GM18909 (cell line): ENCODE data around the gene TMEM88.
"Not testable (repeated sequence)": the region's sequence is repeated elsewhere in the genome, so short reads cannot be mapped to it uniquely, and the experiment has no call there.

Source experiments
- ATAC-seq: cut with Tn5 transposase; IDR thresholded peaks from one replicate; pipeline ENCODE4 v1.9.1; 2021; ENCODE audit warnings: mild to moderate bottlenecking; ENCODE audit not compliant: unreplicated experiment, poor library complexity

Gene TMEM88

DNA sequence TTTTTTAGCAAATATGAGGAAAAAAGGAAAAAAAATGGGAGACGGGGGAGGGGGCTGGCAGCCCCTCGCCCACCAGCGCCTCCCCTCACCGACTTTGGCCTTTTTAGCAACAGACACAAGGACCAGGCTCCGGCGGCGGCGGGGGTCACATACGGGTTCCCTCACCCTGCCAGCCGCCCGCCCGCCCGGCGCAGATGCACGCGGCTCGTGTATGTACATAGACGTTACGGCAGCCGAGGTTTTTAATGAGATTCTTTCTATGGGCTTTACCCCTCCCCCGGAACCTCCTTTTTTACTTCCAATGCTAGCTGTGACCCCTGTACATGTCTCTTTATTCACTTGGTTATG lies 1.2 kb upstream of the TMEM88 start:
- no peak for ATAC-seq

DNA sequence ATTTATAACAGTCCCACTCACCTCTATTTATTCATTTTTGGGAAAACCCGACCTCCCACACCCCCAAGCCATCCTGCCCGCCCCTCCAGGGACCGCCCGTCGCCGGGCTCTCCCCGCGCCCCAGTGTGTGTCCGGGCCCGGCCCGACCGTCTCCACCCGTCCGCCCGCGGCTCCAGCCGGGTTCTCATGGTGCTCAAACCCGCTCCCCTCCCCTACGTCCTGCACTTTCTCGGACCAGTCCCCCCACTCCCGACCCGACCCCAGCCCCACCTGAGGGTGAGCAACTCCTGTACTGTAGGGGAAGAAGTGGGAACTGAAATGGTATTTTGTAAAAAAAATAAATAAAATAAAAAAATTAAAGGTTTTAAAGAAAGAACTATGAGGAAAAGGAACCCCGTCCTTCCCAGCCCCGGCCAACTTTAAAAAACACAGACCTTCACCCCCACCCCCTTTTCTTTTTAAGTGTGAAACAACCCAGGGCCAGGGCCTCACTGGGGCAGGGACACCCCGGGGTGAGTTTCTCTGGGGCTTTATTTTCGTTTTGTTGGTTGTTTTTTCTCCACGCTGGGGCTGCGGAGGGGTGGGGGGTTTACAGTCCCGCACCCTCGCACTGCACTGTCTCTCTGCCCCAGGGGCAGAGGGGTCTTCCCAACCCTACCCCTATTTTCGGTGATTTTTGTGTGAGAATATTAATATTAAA lies 638 bp upstream of the TMEM88 start:
- no peak for ATAC-seq

DNA sequence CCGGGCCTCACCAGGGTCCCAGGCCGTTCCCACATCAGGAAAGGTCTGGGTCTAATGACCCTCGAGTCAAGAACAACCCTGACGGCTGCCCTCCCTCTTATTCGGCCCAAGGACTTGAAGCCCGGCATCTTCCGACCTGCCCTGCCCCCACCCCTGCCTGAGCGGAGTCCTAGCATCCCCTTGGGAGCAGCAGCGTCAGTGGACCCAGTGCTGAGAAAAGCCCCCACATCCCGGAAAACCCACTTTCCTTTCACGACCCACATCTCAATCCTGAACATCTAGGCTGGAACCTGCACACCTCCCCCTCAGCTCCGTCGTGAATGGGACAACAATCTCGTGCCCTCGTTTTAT lies 769 bp downstream of the TMEM88 start:
- no peak for ATAC-seq

DNA sequence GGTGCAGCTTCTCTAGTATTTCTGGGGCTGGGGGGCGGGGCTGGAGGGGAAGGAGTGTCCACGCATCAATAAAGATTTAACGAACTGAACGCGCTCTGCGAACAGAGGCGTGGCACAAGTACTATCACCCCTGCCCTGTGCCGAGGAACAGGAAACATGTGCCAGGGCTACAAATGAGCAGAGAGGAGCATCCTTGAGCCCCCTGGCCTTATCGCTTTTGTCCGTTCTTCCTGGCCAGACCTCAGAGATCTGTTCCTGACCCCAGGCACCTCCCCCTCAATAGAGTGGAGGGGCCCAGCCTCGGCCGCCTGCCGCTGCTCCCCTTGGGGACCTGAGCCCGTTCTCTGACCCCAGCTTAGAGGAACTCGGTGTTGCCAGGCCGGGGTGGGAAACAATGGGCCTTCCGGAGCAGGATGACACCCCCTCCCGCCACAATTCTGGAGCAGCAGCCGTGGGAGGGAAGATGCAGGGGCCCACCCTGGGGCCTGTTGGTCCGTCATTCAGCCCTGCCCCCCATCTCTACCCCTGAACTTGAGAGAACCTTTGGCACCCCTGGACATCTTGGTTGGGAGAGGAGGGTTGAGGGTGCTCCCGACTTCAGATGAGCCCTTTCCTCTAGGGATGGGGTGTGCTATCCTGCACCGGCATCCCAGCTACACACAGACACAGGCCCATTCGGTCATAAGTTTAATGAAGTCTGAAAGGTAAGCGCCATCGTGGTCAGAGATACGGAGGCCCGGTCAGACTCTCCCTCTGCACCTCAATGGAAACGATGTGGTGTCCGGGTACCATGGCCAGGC lies 1.3 kb downstream of the TMEM88 start:
- ATAC-seq, result no peak

DNA sequence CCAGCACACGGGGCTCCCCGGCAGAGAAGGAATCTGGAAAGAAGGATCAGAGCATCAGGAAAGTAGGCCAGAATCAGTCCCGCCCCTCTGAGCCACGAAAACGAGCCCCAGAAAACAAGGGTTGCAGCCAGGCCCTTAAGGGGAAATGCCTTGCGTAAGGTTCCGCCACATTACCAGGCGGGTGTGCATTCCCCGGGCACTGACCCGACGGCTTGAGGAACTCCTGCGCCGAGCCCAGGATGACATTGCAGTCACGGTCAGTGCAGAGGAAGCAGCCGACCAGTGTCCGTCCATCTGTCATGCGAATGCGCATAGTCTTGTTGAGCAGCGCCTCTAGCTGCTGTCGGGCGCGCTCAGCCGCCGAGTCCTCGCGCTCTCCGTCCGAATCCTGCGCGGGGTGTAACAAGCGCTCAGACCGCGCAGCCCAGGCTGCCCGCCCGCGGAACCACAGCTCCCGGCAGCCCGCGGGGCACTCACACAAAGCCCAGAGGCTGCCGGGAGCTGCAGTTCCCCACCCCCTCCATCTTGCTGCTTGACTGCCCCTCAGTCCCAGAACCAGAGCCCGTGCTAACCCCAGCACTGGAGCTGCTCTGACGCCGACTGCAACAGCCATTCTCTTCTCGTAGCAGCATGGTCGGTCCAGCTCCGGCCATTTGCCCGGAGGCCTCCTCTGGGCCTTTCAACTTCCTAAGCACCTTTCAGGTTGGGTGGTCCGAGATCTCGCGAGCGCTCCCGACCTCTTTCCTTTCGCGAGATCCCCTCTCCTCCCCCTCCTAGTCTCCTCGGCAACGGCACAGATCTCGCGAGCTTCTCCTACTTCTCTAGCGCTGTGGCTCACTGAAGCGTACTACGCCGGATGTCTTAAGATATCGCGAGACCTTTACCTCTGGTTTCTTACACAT lies 2.2 kb downstream of the TMEM88 start, which contains the start of gene NAA38:
Gene NAA38 (minus strand): TSS at position 749 of the 902 bp plus-strand sequence. CDS start 96 bp downstream, at position 653.
- peak; percentile 79 for ATAC-seq

DNA sequence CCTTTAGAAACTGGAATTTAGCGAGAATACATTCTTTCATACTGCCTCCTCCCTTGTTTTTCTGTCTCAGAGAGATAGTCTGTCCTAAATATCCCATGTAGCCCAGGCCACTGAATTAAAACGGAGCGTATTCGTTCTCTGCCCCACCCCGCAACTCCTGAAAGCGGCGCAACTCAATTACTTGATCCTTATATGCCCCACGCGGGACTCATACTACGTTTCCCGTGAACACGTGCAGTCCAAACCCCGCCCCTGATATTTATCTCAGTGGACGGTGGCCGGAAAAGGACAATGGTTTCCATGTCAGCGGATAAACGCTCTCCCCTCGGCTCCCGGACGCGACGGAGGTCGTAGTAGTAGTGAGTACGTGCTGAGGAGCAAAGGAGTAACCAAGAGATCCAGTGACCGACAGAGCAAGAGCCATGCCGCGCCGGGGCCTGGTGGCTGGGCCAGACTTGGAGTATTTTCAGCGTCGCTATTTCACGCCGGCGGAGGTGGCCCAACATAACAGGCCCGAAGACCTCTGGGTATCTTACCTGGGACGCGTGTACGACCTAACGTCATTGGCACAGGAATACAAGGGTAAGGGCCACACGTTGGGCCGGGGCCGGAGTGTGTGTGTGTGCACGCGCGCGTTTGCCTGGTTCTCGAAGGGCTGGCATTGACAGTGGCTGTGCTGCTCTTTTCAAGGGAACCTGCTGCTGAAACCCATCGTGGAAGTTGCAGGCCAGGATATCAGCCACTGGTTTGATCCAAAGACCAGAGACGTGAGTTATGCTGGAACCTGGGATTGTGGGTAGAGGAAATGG lies 3.1 kb downstream of the TMEM88 start, which contains the start of gene CYB5D1:
Gene CYB5D1 (plus strand): TSS at position 291 of the 809 bp plus-strand sequence. CDS start 132 bp downstream, at position 423.
- peak; percentile 37 for ATAC-seq

DNA sequence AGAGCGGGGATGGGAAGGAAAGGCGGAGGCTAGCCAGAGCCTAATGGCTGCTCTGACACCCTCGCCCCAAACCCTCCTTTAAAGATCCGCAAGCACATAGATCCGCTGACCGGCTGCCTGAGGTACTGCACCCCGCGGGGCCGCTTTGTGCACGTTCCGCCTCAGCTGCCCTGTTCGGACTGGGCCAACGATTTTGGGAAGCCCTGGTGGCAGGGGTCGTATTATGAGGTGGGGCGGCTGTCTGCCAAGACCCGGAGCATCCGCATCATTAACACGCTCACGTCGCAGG lies 3.6 kb downstream of the TMEM88 start:
- no peak for ATAC-seq

DNA sequence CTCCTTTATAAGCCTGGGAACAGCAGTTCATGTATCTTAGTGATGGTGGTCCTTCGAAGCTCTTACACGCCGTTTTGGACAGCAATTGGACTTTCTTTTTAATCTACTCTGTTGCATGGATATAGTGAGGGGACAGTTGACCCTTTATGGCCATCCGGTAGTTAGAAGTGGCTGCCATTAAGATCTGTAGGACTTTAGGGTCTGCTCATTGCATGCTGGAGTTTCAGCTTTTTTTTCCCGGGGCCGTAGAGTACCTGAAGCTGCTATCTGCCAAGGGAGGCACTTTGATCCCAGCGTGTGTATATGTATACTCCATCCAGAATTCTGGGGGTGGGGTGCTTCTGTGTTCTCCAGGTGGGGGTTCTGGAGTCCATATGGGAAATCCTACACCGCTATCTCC lies 4.2 kb downstream of the TMEM88 start:
- no peak for ATAC-seq

DNA sequence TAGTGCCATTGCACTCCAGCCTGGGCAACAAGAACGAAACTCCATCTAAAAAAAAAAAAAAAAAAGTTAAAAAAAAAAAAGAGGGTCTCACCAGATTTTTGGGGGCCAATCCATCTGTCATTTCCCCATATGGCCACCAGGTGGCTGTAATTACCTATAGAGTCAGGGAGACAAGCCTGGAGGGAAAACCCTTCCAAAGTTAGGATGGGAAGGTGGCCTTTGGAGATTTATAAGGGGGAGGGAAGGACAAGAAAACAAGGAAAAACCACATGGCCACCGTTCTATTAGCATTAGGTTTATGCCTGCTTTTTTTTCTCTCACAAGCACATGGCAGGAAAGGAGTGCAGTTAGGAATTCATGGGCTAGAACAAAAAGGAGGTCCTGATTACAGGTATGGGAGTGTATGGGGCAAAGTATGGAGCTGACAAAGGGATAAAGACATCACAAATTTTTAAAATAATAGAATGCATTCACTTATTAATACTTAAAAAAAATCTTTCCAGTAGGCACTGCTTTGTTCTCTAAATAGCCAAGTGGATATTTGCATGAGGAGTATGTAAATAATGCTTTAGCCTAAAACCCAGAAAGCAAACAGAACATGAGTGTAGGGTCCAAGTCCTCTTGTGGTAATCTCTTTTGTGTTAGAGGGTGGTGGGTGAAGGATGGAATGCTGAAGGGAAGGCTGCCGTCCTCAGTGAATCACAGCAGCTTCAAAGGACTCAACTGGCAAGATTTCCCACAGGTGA lies 8.0 kb downstream of the TMEM88 start:
- no peak for ATAC-seq

DNA sequence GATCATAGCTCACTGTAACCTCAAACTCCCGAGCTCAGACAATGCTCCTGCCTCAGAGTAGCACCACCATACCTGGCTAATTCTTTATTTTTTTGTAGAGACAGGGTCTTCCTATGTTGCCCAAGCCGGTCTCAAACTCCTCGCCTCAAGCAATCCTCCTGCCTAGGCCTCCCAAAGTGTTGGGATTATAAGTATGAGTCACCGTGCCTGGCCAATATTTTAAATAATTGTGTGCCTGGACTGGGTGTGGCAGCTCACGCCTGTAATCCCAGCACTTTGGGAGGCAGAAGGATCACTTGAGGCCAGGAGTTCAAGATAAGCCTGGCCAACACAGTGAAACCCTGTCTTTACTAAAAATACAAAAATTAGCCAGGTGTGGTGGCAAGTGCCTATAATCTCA lies 9.5 kb downstream of the TMEM88 start:
- not testable (repeated sequence) for ATAC-seq

DNA sequence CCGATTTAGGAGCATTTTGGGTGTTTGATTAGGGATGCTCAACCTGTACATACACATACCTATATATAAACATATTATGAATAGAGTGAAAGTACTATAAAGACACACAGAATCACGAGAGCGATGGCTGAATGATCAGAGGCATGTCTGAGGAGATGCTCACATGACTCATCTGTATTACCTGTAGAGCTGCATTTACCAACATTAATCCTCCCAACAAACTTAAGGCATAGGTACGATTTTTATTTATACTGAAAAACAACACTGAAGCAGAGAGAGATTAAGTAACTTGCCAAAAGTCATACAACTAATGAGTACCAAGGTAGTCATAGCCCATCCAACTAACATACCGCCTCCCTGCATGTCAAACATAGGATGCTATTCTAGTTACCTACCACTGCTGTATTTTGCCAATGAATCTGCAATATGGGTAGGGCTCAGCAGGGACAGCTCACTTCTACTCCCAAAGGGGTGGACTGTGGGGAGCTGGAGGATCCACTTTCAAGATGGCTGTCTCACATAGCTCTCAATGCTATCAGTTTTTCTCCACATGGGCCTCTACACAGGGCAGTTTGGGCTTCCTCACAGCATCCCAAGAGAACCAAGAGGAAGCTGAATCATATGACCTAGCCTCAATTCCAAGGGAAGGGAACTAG lies 10.3 kb downstream of the TMEM88 start:
- ATAC-seq, result no peak

DNA sequence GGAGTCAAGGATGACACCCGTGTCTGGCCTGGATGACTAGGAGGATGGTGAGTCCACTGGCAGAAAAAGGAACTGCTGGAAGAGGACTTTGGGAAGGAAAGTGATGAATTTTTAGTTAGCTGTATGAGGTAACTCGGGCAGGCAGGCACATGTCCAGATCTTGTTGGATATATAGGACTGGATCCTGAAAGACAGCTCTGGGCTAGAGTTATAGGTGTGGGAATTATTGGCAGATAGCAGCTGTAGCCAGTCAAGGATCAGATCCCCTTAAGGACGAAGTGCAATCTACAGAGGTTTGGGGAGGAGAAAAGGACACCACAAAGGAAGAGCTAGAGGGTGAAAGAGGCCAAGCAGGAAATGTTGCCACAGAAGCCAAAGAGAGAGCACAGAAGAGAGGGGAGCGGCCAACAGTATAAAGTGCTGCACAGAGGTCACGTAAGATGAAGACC lies 13.0 kb downstream of the TMEM88 start:
- no peak for ATAC-seq

DNA sequence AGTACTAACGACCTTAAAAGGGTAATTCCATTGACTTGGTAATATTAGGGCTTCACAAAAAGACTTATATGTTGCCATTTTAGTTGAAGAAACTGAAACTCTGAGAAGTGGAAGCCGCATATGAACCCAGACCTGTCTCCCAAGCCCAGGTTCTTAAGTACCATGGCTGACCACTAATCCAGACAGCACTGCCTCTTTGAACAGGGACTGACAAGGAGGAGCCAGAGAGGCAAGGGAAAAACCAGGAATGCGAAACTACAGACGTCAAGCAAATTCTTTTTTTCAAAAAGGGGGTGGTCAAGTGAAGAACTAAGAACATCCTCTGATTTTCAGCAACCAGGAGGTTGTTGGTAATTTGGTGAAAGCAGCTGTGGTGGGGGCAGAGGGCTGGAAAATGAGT lies 18.2 kb downstream of the TMEM88 start:
- ATAC-seq, result no peak

DNA sequence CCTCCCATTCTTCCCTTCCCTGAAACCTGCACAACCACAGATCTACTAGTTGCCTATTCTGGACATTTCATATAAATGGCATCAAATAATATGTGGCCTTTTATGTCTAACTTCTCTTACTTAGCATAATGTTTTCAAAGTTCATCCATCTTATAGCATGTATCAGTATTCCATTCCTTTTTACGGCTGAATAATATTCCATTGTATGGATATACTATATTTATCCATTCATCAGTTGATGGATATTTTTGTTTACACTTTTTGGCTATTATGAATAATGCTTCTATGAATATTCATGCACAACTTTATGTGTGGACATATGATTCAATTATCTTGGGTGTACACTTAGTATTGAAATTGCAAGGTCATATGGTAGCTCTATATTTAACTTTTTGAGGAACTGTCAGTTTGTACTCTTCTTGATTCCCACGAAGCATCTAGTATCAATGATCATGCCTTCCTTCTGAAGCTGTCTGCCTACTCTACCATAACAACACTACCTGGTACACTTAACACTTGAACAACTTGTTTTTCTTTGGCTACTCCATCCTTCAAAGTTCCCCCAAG lies 21.0 kb downstream of the TMEM88 start:
- no peak for ATAC-seq

DNA sequence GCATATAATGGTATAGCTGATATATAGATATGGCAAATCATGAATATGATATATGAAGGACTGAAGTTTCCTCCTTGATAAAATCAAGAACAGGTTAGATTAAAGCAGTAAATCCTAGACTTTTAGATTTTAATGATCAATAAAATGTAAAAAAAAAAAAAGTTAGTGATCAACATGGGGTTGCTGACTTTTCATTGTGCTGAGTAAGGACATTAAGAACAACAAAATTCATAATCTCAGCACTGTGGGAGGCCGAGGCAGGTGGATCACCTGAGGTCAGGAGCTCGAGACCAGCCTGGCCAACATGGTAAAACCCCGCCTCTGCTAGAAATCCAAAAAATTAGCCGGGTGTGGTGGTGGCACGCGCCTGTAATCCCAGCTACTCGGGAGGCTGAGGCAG lies 23.4 kb downstream of the TMEM88 start:
- ATAC-seq, result no peak

DNA sequence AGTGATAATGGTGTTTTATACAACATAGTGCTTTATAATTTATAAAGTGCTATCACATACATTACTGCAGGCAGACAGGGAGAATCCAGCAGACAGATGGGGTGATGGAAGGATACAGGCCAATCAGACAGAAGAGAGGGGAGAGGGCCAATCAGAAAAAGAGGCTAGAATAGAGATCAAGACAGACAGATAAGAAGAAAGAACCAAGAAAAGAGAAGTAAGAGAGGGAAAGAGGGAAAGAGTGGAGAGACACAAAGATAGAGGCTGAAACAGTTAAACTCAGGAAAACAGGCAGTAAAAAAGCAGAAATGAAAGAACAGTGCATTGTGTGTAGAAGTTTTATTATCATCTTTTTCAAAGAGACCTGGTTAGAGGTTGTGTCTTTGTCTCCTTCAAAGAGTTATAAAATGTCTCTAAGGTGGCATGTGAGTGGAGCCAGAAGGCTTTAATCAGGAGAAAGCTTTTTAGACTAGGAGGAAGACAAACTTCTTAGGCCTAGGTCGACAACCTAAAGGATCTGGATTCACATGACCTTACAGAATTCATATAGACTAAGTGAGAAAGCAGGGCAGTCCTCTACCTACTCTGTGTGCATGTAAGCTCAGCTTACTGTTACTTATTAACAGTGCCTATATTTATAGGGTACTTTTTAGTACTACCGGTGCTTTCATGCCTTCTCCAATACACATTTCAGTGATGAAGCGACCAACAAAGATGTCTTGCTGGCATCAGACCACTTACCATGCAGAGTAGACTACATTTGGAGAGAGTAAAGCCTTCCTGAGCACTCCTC lies 25.4 kb downstream of the TMEM88 start:
- no peak for ATAC-seq

DNA sequence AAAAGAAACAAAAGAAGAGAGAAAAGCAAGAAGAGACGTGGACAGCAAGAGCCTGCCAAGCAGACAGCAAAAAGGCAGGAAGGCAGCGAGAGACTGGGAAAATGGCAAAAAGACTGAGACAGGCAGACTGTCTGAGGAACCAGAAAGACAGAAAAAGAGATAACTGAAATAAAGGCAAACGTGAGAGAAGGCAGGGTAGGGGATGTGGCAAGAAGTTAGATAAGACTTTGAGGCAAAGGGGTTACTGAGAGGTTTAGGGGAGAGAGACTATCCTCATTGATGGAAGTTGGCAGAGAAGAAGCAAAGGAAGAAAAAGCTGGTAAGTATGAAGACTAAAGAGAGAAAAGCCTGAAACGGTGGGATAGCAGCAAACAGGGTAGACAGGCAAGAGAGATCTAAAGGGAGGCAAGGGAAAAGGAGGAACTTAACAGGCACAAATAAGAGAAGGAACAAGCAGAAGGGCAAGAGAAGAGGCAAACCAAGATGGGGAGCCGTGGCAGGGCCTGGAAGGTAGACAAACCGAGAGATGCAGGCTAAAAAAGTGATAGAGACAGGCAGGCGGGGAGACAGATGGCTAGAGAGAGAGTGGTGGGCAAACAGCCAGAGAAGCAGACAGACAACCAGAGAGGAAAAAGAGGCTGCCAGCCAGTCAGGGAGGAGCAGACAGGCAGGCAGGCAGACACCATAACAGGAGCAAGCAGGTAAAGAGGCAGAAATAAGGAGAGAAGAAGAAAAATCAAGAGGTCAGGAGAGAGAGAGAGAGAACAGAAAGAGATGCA lies 26.6 kb downstream of the TMEM88 start:
- ATAC-seq, result no peak
